Esophagus muscularis mucosa (tissue), 4 donors: ENCODE measurements around the gene CPAMD8.

Experiments
- EP300 ChIP-seq: sonication (generic); formaldehyde crosslinking; IDR thresholded peaks from one replicate; pipeline ENCODE4 v1.6.1; 2017; ENCODE audit warnings: antibody characterized with exemption
- POLR2A ChIP-seq: fragments of 450-650 bp; IDR thresholded peaks from one replicate; pipeline ENCODE4 v1.6.1; 2017; ENCODE audit warnings: antibody characterized with exemption, moderate library complexity, mild to moderate bottlenecking, low read depth
- POLR2AphosphoS5 ChIP-seq, 2 donors: sonication (generic); formaldehyde crosslinking; IDR thresholded peaks; one replicate each; pipeline ENCODE4 v1.6.1; 2017; ENCODE audit warnings: antibody characterized with exemption in 2 of 2
- TF ChIP-seq, protein P1 (sequence below), 3 experiments: fragments of 200-600 bp in 2 of 3; fragments of 450-650 bp in 1 of 3; sonication (generic) in 2 of 3; IDR thresholded peaks; one replicate each; pipeline ENCODE4 v1.5.1; 2017 to 2019; ENCODE audit warnings: antibody characterized with exemption in 3 of 3, mild to moderate bottlenecking in 2 of 3, moderate library complexity in 1 of 3

DNA sequence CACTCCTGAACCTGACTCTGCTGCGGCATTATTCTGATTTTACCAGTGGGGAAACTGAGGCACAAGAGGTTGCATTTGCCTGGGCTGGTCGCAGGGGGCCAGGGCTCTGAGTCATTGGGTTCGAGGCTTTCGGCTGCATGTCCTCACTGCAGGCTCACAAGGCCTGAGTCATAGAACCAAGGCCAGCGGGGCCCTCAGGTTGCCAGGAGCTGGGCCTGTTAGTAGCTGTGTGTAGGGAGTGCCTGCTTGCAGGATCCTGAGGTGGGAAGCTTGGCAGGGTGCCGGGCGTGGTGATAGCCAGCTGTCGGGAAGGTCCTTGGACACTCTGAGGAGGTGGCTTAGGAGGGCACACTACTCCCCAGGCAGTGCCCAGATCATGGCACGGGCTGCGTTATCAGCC is 159.4 kb downstream of the CPAMD8 start:
- TF ChIP-seq, protein P1, sequence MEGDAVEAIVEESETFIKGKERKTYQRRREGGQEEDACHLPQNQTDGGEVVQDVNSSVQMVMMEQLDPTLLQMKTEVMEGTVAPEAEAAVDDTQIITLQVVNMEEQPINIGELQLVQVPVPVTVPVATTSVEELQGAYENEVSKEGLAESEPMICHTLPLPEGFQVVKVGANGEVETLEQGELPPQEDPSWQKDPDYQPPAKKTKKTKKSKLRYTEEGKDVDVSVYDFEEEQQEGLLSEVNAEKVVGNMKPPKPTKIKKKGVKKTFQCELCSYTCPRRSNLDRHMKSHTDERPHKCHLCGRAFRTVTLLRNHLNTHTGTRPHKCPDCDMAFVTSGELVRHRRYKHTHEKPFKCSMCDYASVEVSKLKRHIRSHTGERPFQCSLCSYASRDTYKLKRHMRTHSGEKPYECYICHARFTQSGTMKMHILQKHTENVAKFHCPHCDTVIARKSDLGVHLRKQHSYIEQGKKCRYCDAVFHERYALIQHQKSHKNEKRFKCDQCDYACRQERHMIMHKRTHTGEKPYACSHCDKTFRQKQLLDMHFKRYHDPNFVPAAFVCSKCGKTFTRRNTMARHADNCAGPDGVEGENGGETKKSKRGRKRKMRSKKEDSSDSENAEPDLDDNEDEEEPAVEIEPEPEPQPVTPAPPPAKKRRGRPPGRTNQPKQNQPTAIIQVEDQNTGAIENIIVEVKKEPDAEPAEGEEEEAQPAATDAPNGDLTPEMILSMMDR (IDR thresholded peaks at IDR 0.05): no peak
- TF ChIP-seq EP300 (no peak), POLR2AphosphoS5 (IDR thresholded peaks at IDR 0.05) (no peak), POLR2A (no peak)
